Right atrium auricular region (tissue), 2 donors: ENCODE results near the gene KLC4. TPM values are rescaled to one million over a fixed set of nuclear protein-coding genes. Genes with fewer than 3 reads are reported as not detected.

Experiments
- DNase-seq: peaks from one replicate; pipeline ENCODE4 v3.0.0-alpha.2; 2019; ENCODE audit warnings: low spot score
- H3K27ac ChIP-seq, 2 donors: fragments of 200-600 bp; sonication (generic); 1 replicate in 1 of 2; 2 replicates in 1 of 2; pipeline ENCODE4 v1.5.1; 2016 to 2019
- H3K27me3 ChIP-seq, 2 donors: fragments of 200-600 bp; sonication (generic); one replicate each; pipeline versions ENCODE4 v1.5.1 to v1.6.0; 2017 to 2019
- H3K36me3 ChIP-seq: fragments of 200-600 bp; sonication (generic); one replicate; pipeline ENCODE4 v1.5.1; 2016
- H3K4me1 ChIP-seq, 2 donors: fragments of 200-600 bp; sonication (generic); one replicate each; pipeline versions ENCODE4 v1.5.1 to v1.6.0; 2017 to 2019
- H3K4me3 ChIP-seq, 2 donors: fragments of 200-600 bp; sonication (generic); 1 replicate in 1 of 2; 2 replicates in 1 of 2; pipeline ENCODE4 v1.5.1; 2017 to 2019; ENCODE audit warnings: mild to moderate bottlenecking in 1 of 2, moderate library complexity in 1 of 2
- H3K9me3 ChIP-seq, 2 donors: fragments of 200-600 bp; sonication (generic); one replicate each; pipeline ENCODE4 v1.5.1; 2019
- total RNA-seq, 2 donors: library from RNA; depleted of rRNA; stranded (reverse); fragments of >200 nt; gene quantifications; one replicate each; pipeline ENCODE4 v1.1.0, GENCODE V29; 2016
- TF ChIP-seq, protein P1 (sequence below), 2 donors: fragments of 200-600 bp; sonication (generic); IDR thresholded peaks; one replicate each; pipeline ENCODE4 v1.5.1; 2019; ENCODE audit warnings: antibody characterized with exemption in 2 of 2

KLC4 gene
- total RNA-seq, 2 donors from 2014 or later, result 22.5 to 46.5 TPM

- DNase-seq, result no peak
- no peak overlapping the region for H3K4me3 ChIP-seq
- H3K27ac ChIP-seq, result no peak overlapping the region
- H3K27me3 ChIP-seq, result no peaks in the 10 kb centered on the region
- H3K4me1 ChIP-seq, result no peaks in the 10 kb centered on the region
- TF ChIP-seq, protein P1, sequence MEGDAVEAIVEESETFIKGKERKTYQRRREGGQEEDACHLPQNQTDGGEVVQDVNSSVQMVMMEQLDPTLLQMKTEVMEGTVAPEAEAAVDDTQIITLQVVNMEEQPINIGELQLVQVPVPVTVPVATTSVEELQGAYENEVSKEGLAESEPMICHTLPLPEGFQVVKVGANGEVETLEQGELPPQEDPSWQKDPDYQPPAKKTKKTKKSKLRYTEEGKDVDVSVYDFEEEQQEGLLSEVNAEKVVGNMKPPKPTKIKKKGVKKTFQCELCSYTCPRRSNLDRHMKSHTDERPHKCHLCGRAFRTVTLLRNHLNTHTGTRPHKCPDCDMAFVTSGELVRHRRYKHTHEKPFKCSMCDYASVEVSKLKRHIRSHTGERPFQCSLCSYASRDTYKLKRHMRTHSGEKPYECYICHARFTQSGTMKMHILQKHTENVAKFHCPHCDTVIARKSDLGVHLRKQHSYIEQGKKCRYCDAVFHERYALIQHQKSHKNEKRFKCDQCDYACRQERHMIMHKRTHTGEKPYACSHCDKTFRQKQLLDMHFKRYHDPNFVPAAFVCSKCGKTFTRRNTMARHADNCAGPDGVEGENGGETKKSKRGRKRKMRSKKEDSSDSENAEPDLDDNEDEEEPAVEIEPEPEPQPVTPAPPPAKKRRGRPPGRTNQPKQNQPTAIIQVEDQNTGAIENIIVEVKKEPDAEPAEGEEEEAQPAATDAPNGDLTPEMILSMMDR (IDR thresholded peaks at IDR 0.05), result no peak
- H3K9me3 ChIP-seq, result no peaks in the 10 kb centered on the region
- no peaks in the 10 kb centered on the region for H3K36me3 ChIP-seq
These were observed 30.6 kb downstream of the KLC4 start for GRCh38 chr6:43089874-43090558.

GRCh38 chr6:43090559-43090956, 31.1 kb downstream of the KLC4 start:
- Histone ChIP-seq H3K27me3 (no peaks in the 10 kb centered on the region), H3K36me3 (no peaks in the 10 kb centered on the region), H3K27ac (no peak overlapping the region), H3K4me1 (no peaks in the 10 kb centered on the region), H3K4me3 (no peak overlapping the region), H3K9me3 (no peaks in the 10 kb centered on the region)
- TF ChIP-seq, protein P1 (IDR thresholded peaks at IDR 0.05), result no peak
- DNase-seq, result no peak

DNA sequence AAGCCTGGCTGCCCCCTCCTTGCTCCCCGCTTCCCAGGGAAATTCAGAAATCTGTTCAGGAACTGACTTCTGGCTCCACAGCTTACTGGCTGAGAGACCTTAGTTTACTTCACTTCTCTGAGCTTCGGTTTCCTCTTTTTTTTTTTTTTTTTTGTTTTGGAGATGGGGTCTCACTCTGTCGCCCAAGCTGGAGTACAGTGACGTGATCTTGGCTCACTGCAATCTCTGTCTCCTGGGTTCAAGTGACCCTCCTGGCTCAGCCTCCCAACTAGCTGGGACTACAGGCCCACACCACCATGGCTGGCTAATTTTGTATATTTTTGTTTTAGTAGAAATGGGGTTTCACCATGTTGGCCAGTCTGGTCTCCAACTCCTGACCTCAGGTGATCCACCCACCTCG, 31.6 kb downstream of the KLC4 start:
- TF ChIP-seq, protein P1 (IDR thresholded peaks at IDR 0.05), result no peak
- no peak overlapping the region for H3K27ac ChIP-seq

DNA sequence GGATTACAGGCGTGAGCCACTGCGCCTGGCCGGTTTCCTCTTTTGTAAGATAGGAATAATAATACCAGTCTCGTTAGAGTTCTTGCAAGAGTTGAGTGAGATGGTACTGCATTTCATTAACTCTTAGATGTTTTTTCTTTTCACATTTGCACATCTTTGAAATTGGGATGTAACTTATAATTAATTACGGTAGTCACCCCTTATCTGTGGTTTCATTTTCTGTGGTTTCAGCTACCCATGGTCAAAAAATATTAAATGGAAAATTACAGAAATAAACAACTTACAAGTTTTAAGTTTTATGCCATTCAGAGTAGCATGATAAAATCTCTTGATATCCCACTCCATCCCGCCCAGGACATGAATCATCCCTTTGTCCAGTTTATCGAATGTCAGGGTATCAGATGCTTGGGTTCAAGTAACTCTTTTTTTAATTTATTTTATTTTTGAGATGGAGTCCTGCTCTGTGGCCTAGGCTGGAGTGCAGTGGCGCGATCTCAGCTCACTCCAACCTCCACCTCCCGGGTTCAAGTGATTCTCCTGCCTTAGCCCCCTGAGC, 32.1 kb downstream of the KLC4 start:
- H3K9me3 ChIP-seq, result no peaks in the 10 kb centered on the region
- peaks cover 0 to 7% of the 10 kb centered on the region in 2 donors for H3K4me1 ChIP-seq
- H3K36me3 ChIP-seq, result no peaks in the 10 kb centered on the region
- no peak for DNase-seq
- H3K27ac ChIP-seq, result no peak overlapping the region
- H3K4me3 ChIP-seq, result no peak overlapping the region
- TF ChIP-seq, protein P1 (IDR thresholded peaks at IDR 0.05), result no peak
- no peaks in the 10 kb centered on the region for H3K27me3 ChIP-seq

More for the DNA sequence above, 31.6 kb downstream of the KLC4 start:
- H3K4me1 ChIP-seq, result peaks cover 0 to 2% of the 10 kb centered on the region in 2 donors
- H3K36me3 ChIP-seq, result no peaks in the 10 kb centered on the region
- H3K27me3 ChIP-seq, result no peaks in the 10 kb centered on the region
- H3K4me3 ChIP-seq, result no peak overlapping the region
- H3K9me3 ChIP-seq, result no peaks in the 10 kb centered on the region
- DNase-seq, result no peak

GRCh38 chr6:43092635-43093034, 33.2 kb downstream of the KLC4 start:
- TF ChIP-seq, protein P1 (IDR thresholded peaks at IDR 0.05), result no peak
- Histone ChIP-seq H3K36me3 (no peaks in the 10 kb centered on the region), H3K9me3 (no peaks in the 10 kb centered on the region), H3K27me3 (no peaks in the 10 kb centered on the region), H3K27ac (no peak overlapping the region), H3K4me3 (no peak overlapping the region), H3K4me1 (peaks cover 0 to 17% of the 10 kb centered on the region in 2 donors)
- DNase-seq, result no peak
